NCI-H526 treated with DMSO at 0.1 percent for 48 hours (cell line): Measurements from ENCODE around the gene BMP5.
"Not testable (repeated sequence)": the region's sequence is repeated elsewhere in the genome, so short reads cannot be mapped to it uniquely, and the experiment has no call there.

Experiments
- DNase-seq: peaks from one replicate; lab custom pipeline; 2025; lab: John Stamatoyannopoulos, UW

The BMP5 gene

GRCh38 chr6:55875400-55875799 lies at the start of gene BMP5:
TSS of gene BMP5 (minus strand) at chr6:55875590. CDS start at chr6:55874865, 725 bp downstream.
- peak; percentile 83 for DNase-seq

GRCh38 chr6:55922406-55922805 lies 47.0 kb upstream of the BMP5 start:
- no peak for DNase-seq

GRCh38 chr6:55919716-55920308 lies 44.4 kb upstream of the BMP5 start:
- DNase-seq, result no peak

GRCh38 chr6:55918639-55919038 lies 43.2 kb upstream of the BMP5 start:
- DNase-seq, result no peak

- DNase-seq, result no peak
Measured at GRCh38 chr6:55917751-55918415, 42.5 kb upstream of the BMP5 start.

- DNase-seq, result no peak
Measured at GRCh38 chr6:55916188-55916587, 40.8 kb upstream of the BMP5 start.

- no peak for DNase-seq
Measured at GRCh38 chr6:55913228-55914195, 38.1 kb upstream of the BMP5 start.

- not testable (repeated sequence) for DNase-seq
Measured at GRCh38 chr6:55910466-55910865, 35.1 kb upstream of the BMP5 start.

- not testable (repeated sequence) for DNase-seq
Measured at GRCh38 chr6:55909911-55910310, 34.5 kb upstream of the BMP5 start.

GRCh38 chr6:55902796-55903195 lies 27.4 kb upstream of the BMP5 start:
- DNase-seq, result no peak

GRCh38 chr6:55901765-55902270 lies 26.4 kb upstream of the BMP5 start:
- DNase-seq, result no peak

GRCh38 chr6:55898342-55898741 lies 23.0 kb upstream of the BMP5 start:
- DNase-seq, result no peak

GRCh38 chr6:55897346-55897745 lies 22.0 kb upstream of the BMP5 start:
- DNase-seq, result no peak

- DNase-seq, result no peak
Measured at GRCh38 chr6:55895972-55896730, 20.8 kb upstream of the BMP5 start.

GRCh38 chr6:55892749-55893357 lies 17.5 kb upstream of the BMP5 start:
- no peak for DNase-seq

GRCh38 chr6:55888917-55889316 lies 13.5 kb upstream of the BMP5 start:
- DNase-seq, result no peak

GRCh38 chr6:55886185-55886836 lies 10.9 kb upstream of the BMP5 start:
- peak; percentile 12 for DNase-seq

- DNase-seq, result no peak
Measured at GRCh38 chr6:55882718-55883569, 7.6 kb upstream of the BMP5 start.

- no peak for DNase-seq
Measured at GRCh38 chr6:55877283-55877682, 1.9 kb upstream of the BMP5 start.

GRCh38 chr6:55874316-55874715 lies 1.1 kb downstream of the BMP5 start:
- peak; percentile 65 for DNase-seq
